Heart left ventricle (tissue), 16 donors: ENCODE measurements around the gene SPDYE4. TPM values are rescaled to one million over a fixed set of nuclear protein-coding genes. Genes with fewer than 3 reads are reported as not detected.

Experiments used
- ATAC-seq, 4 donors: fragments of 200-7000 bp; cut with Tn5 transposase; one replicate each; pipeline ENCODE4 v1.9.1; 2020 to 2022; ENCODE audit warnings: moderate library complexity in 4 of 4, mild to moderate bottlenecking in 3 of 4, moderate number of reproducible peaks in 1 of 4
- DNase-seq, 5 donors: peaks; one replicate each; pipeline ENCODE4 v3.0.0-alpha.2; 2020
- H3K27ac ChIP-seq, 12 donors: fragments of 200-600 bp; sonication (generic) in 4 of 12; one replicate each; pipeline versions ENCODE4 v1.5.0 to v1.8.0; 2016 to 2022; ENCODE audit warnings: mild to moderate bottlenecking in 2 of 12
- H3K27me3 ChIP-seq, 9 donors: fragments of 200-600 bp; sonication (generic) in 2 of 9; one replicate each; pipeline versions ENCODE4 v1.5.1 to v1.8.0; 2016 to 2022; ENCODE audit warnings: mild to moderate bottlenecking in 3 of 9
- H3K36me3 ChIP-seq, 9 donors: fragments of 200-600 bp; sonication (generic) in 2 of 9; one replicate each; pipeline versions ENCODE4 v1.5.0 to v1.8.0; 2018 to 2022; ENCODE audit warnings: mild to moderate bottlenecking in 2 of 9
- H3K4me1 ChIP-seq, 12 donors: fragments of 200-600 bp; sonication (generic) in 4 of 12; one replicate each; pipeline versions ENCODE4 v1.5.0 to v1.8.0; 2016 to 2022; ENCODE audit warnings: mild to moderate bottlenecking in 3 of 12
- H3K4me3 ChIP-seq, 12 donors: fragments of 200-600 bp; sonication (generic) in 4 of 12; one replicate each; pipeline versions ENCODE4 v1.5.0 to v1.8.0; 2017 to 2022; ENCODE audit warnings: mild to moderate bottlenecking in 9 of 12, moderate library complexity in 4 of 12
- H3K9me3 ChIP-seq, 12 donors: fragments of 200-600 bp; sonication (generic) in 4 of 12; one replicate each; pipeline versions ENCODE4 v1.5.0 to v1.8.0; 2016 to 2022; ENCODE audit warnings: mild to moderate bottlenecking in 1 of 12
- POLR2A ChIP-seq, 2 donors: fragments of 450-650 bp; IDR thresholded peaks; one replicate each; pipeline ENCODE4 v1.6.1; 2017; ENCODE audit warnings: antibody characterized with exemption in 2 of 2, mild to moderate bottlenecking in 2 of 2, moderate library complexity in 2 of 2
- WGBS, 4 donors: extraction: QIAGEN DNeasy Blood & Tissue Kit in 2 of 4; methylation state at CpG; one replicate each; pipeline versions ENCODE4 v1.1.5 to v1.1.7; 2013 to 2018; 5-methylcytosine and 5-hydroxymethylcytosine counted together
- intact Hi-C, 10 donors: fragments of 100-400 bp; cut with DNase I; formaldehyde crosslinking; loops; one replicate each; pipeline versions ENCODE4 v1.11.1 to v1.14.2; 2022
- polyA plus RNA-seq, 2 donors: library from polyadenylated mRNA; stranded (reverse); fragments of 200-250 nt; gene quantifications; one replicate each; pipeline ENCODE4 v1.2.3, GENCODE V29; 2013
- total RNA-seq, 9 donors: library from RNA; depleted of rRNA in 2 of 9; stranded (reverse); fragments of >200 nt in 2 of 9; fragmentation: NEBNext Ultra II Directional in 3 of 9; extraction: Animal tissue kit (Norgen Biotek cat#: 25700) in 3 of 9; gene quantifications; one replicate each; pipeline versions ENCODE4 v1.1.0 to v1.2.4, GENCODE V29; 2016 to 2023
- TF ChIP-seq, protein P1 (sequence below), 12 donors: fragments of 200-600 bp; sonication (generic) in 4 of 12; IDR thresholded peaks; one replicate each; pipeline versions ENCODE4 v1.5.0 to v1.8.0; 2018 to 2022; ENCODE audit warnings: antibody characterized with exemption in 12 of 12, mild to moderate bottlenecking in 5 of 12
- donor health status: ischemic (EF 13 %, LVEDD 7.1; RV severe dilation, severe dysfunction).
- donor health status: healthy with polysubstance abuse.
- donor health status: DM: no; HTN: yes; CAD: no.
- donor health status: DM: no; HTN: no; CAD: no.
- donor health status: ischemic (EF 25% LVEDD 6.9; RV normal size, moderate dysfunction).
- donor health status: ischemic (EF 25% LVEDD 5.7; RV mildly dilated, moderate dysfunction).
- donor health status: healthy.
- donor health status: DM: yes; HTN: yes; CAD: no.
- donor health status: ischemic (EF 35%, LVEDD 5.7; RV mildly dilated, moderate dysfunction).
- donor health status: nonischemic (EF 11% LVEDD 7.7; RV severe dilation, severe dysfunction).
- donor health status: DM: yes; HTN: yes; CAD: no.
- donor health status: PGD.
- donor health status: ischemic (EF 29% LVEDD 5.4; RV normal size, mild dysfunction).
- donor health status: nonischemic (EF 23%, LVEDD 6.1; RV moderate dilation, normal function).

Gene SPDYE4
- total and polyA plus RNA-seq, 11 donors, result not detected

DNA sequence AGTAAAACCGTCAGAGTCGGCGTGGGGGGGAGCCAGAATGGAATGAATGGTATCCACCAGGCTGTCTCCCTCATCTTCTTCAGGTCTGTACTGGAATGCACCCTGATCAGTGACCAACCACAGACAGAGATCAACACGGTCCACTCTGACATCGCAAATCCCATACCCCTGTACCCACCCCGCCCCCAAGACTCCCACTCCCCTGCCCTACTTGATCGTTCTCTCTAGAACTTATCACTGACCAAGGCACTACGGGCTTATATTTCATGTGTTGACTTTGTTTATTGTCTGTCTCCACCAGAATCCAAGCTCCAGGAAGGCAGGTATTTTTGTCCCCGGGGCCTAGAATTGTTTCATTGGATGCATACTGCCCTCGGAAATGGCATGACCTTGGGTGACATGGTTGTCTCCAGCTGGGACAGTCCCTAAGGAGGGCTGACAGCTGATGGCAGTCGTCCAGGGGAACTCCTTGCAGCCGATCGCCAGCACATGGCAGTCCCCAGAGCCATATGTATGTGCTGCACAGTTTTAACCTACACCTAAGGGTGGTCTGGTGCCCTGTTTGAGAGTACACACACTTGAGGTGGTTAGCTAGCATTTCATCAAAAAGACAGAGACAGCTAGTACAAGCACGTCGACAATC lies 41.3 kb upstream of the SPDYE4 start:
- Histone ChIP-seq H3K4me1 (peaks cover 0 to 13% (median 0%) of the 10 kb centered on the region in 12 donors), H3K27ac (no peak overlapping the region), H3K36me3 (no peaks in the 10 kb centered on the region), H3K4me3 (no peak overlapping the region), H3K27me3 (peaks cover 0 to 9% (median 2%) of the 10 kb centered on the region in 9 donors), H3K9me3 (no peaks in the 10 kb centered on the region)
- peak in 2 of 5 donors; percentile 30 to 52 for DNase-seq
- peak; percentile 51 to 64 (median 56) for ATAC-seq
- intact Hi-C loops, result loop anchor here in 8 of 10 donors (5.0 to 10.0 kb wide), 4 partner anchors 83 to 715 kb away; no protein-coding TSS in a partner anchor
- 36 to 46% (median 39%) methylated on average over 12 to 15 of the region's 15 CpGs for WGBS, 4 donors
- no peak for TF ChIP-seq POLR2A (IDR thresholded peaks at IDR 0.05)
- TF ChIP-seq, protein P1, sequence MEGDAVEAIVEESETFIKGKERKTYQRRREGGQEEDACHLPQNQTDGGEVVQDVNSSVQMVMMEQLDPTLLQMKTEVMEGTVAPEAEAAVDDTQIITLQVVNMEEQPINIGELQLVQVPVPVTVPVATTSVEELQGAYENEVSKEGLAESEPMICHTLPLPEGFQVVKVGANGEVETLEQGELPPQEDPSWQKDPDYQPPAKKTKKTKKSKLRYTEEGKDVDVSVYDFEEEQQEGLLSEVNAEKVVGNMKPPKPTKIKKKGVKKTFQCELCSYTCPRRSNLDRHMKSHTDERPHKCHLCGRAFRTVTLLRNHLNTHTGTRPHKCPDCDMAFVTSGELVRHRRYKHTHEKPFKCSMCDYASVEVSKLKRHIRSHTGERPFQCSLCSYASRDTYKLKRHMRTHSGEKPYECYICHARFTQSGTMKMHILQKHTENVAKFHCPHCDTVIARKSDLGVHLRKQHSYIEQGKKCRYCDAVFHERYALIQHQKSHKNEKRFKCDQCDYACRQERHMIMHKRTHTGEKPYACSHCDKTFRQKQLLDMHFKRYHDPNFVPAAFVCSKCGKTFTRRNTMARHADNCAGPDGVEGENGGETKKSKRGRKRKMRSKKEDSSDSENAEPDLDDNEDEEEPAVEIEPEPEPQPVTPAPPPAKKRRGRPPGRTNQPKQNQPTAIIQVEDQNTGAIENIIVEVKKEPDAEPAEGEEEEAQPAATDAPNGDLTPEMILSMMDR (IDR thresholded peaks at IDR 0.05), result no peak

DNA sequence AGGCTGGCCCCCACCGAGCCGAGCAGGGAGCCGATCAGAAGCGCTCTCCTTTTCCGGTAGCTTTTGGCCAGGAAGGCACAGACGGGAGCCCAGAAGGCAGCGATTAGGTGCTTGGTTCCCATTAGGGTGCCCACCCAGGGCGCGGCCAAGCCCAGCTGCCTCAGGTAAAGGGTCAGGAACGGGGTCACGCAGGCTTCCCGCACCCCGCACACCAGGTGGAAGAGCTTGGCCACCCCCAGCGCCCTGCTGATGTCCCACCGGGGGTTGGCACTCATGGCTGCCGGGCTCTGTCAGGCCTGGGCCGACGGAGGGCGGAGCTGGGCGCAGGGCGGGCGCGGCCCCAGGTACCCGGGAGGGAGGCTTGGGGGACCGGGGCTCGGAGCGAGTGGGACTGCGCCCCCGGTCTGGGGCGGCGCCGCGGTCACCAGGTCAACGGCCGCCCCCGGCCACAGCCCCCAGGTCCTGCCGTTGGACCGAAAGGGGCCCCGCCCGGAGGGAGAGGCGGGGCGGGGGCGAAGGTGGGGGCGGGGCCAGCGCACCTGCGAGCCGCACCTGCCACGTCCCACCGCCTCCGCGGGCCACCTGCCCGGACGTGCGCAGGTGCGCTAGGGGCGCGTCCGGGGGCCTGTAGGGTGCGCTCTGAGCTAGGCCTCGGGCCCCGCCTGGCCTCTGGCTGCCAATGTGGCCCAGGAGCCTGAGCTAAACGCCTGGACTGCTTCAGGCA lies 40.7 kb upstream of the SPDYE4 start, which contains the start of gene MFSD6L:
TSS of gene MFSD6L (minus strand) at position 520 of the 724 bp plus-strand sequence. CDS start at position 275, 245 bp downstream.
- H3K27me3 ChIP-seq, result peaks cover 0 to 9% (median 2%) of the 10 kb centered on the region in 9 donors
- peak in 3 of 4 donors; percentile 29 to 66 (median 58) for ATAC-seq
- H3K36me3 ChIP-seq, result no peaks in the 10 kb centered on the region
- H3K27ac ChIP-seq, result no peak within 1 kb of the TSS
- TF ChIP-seq POLR2A (IDR thresholded peaks at IDR 0.05), result no peak
- TF ChIP-seq, protein P1 (IDR thresholded peaks at IDR 0.05), result peak in 3 of 12 donors; percentile 9 to 28 (median 16)
- WGBS, 4 donors, result 43 to 51% (median 48%) methylated on average over 23 to 62 of the region's 62 CpGs
- H3K4me1 ChIP-seq, result peaks cover 0 to 13% (median 0%) of the 10 kb centered on the region in 12 donors
- intact Hi-C loops, result no loop called here
- no peak for DNase-seq
- H3K4me3 ChIP-seq, result no peak within 1 kb of the TSS
- H3K9me3 ChIP-seq, result no peaks in the 10 kb centered on the region

DNA sequence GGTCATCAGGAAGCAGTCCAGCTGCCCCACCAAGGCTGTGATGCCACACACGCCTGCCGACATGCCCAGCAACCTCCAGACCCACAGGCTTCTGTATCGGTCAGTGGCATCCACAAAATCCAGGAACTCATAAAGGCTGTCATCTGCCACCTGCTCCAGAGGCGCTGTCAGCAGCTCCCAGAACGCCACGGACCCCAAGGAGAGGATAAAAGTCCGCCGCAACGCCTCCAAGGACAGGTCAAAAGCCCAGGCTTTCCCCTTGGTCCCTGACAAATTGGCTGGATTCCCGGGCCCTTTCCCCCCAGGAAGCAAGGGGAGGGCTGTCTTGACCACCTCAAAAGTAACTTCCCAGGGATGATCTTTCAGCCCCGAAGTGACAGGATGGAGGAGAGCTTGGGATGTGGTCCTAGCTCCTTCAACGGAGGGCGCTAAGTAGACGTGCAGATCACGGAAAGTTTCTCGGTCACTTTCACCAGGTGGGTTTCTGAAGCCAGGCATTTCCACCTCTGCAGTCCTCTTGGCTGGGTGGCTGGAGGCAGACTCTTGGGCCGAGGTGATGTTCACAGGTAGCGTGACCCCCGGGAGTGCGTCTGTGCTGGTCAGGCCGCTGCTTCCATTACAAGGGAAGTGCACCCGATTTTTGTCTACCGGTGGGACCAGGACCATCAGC lies 40.0 kb upstream of the SPDYE4 start:
- DNase-seq (no peak), ATAC-seq (no peak)
- intact Hi-C loops, result no loop called here
- Histone ChIP-seq H3K27ac (no peak overlapping the region), H3K9me3 (no peaks in the 10 kb centered on the region), H3K36me3 (no peaks in the 10 kb centered on the region), H3K27me3 (peaks cover 0 to 9% (median 2%) of the 10 kb centered on the region in 9 donors), H3K4me1 (peaks cover 0 to 18% (median 0%) of the 10 kb centered on the region in 12 donors), H3K4me3 (no peak overlapping the region)
- TF ChIP-seq POLR2A (IDR thresholded peaks at IDR 0.05), result no peak
- TF ChIP-seq, protein P1 (IDR thresholded peaks at IDR 0.05), result no peak
- WGBS, 4 donors, result 73 to 80% (median 77%) methylated on average over 17 to 23 of the region's 23 CpGs
